Mesendoderm (in vitro differentiated cells): ENCODE data around the gene RAB6C.
"Not testable (repeated sequence)": the region's sequence is repeated elsewhere in the genome, so short reads cannot be mapped to it uniquely, and the experiment has no call there.

ENCODE experiments used
- DNase-seq: peaks from one replicate; pipeline ENCODE4 v3.0.0; 2013
- H2AK5ac ChIP-seq: 2 replicates; pipeline ENCODE4 v1.6.1; 2013; ENCODE audit warnings: low read length, inconsistent platforms
- H2BK120ac ChIP-seq: 2 replicates; pipeline ENCODE4 v1.6.1; 2013; ENCODE audit warnings: low read depth, mild to moderate bottlenecking, low read length, moderate library complexity, mixed read lengths
- H2BK15ac ChIP-seq: replicated peaks from 2 replicates; pipeline ENCODE4 v1.6.1; 2013; ENCODE audit warnings: low read depth, mild to moderate bottlenecking, moderate library complexity
- H2BK5ac ChIP-seq: 2 replicates; pipeline ENCODE4 v1.6.1; 2013; ENCODE audit warnings: low read length, inconsistent platforms
- H3K18ac ChIP-seq: 2 replicates; pipeline ENCODE4 v1.6.1; 2013; ENCODE audit warnings: mild to moderate bottlenecking, low read length, mixed read lengths
- H3K23ac ChIP-seq: one replicate; pipeline ENCODE4 v1.6.1; 2013; ENCODE audit warnings: low read length
- H3K27ac ChIP-seq: 2 replicates; pipeline ENCODE4 v1.5.1; 2013; ENCODE audit warnings: low read depth, mild to moderate bottlenecking, inconsistent platforms, low read length, moderate library complexity
- H3K27me3 ChIP-seq: 2 replicates; pipeline ENCODE4 v1.6.1; 2013; ENCODE audit warnings: low read length, control low read depth, mild to moderate bottlenecking, inconsistent platforms; ENCODE audit not compliant: insufficient read depth, poor library complexity
- H3K36me3 ChIP-seq: 2 replicates; pipeline ENCODE4 v1.6.1; 2013; ENCODE audit warnings: low read length, inconsistent platforms; ENCODE audit not compliant: control insufficient read depth, insufficient read depth
- H3K4ac ChIP-seq: one replicate; pipeline ENCODE4 v1.6.1; 2013; ENCODE audit warnings: low read depth, mild to moderate bottlenecking, low read length, moderate library complexity
- H3K4me1 ChIP-seq: 2 replicates; pipeline ENCODE4 v1.6.1; 2013; ENCODE audit warnings: low read depth, low read length, inconsistent platforms; ENCODE audit not compliant: control insufficient read depth
- H3K4me2 ChIP-seq: 2 replicates; pipeline ENCODE4 v1.6.1; 2013; ENCODE audit warnings: low read length
- H3K4me3 ChIP-seq: 2 replicates; pipeline ENCODE4 v1.5.1; 2013; ENCODE audit warnings: mild to moderate bottlenecking, low read length
- H3K56ac ChIP-seq: one replicate; pipeline ENCODE4 v1.6.1; 2013; ENCODE audit warnings: low read length
- H3K79me1 ChIP-seq: 2 replicates; pipeline ENCODE4 v1.6.1; 2013; ENCODE audit warnings: low read length, inconsistent platforms
- H3K79me2 ChIP-seq: 2 replicates; pipeline ENCODE4 v1.6.1; 2013; ENCODE audit warnings: mild to moderate bottlenecking, low read length; ENCODE audit not compliant: control insufficient read depth, insufficient read depth
- H3K9ac ChIP-seq: 2 replicates; pipeline ENCODE4 v1.6.1; 2013; ENCODE audit warnings: low read length, inconsistent platforms
- H4K5ac ChIP-seq: one replicate; pipeline ENCODE4 v1.6.1; 2013; ENCODE audit warnings: low read length
- H4K8ac ChIP-seq: one replicate; pipeline ENCODE4 v1.6.1; 2013; ENCODE audit warnings: low read depth, mild to moderate bottlenecking, control low read depth, low read length, moderate library complexity
- WGBS: extraction: QIAGEN DNeasy Blood & Tissue Kit; methylation state at CpG from one replicate; pipeline ENCODE4 v1.1.7; 2013; ENCODE audit warnings: low lambda C conversion rate, missing lambda C conversion rate; ENCODE audit not compliant: insufficient coverage; ENCODE audit errors: extremely low coverage; 5-methylcytosine and 5-hydroxymethylcytosine counted together

The RAB6C gene

DNA sequence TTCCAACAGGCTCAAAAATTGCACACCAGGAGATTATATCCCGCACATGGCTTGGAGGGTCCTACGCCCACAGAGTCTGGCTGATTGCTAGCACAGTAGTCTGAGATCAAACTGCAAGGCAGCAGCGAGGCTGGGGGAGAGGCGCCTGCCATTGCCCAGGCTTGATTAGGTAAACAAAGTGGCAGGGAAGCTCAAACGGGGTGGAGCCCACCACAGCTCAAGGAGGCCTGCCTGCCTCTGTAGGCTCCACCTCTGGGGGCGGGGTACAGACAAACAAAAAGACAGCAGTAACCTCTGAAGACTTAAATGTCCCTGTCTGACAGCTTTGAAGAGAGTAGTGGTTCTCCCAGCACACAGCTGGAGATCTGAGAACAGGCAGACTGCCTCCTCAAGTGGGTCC is 19.3 kb downstream of the RAB6C start:
- DNase-seq, H3K23ac ChIP-seq, H3K27me3 ChIP-seq, H2BK120ac ChIP-seq, H3K9ac ChIP-seq, H3K36me3 ChIP-seq, H2BK15ac ChIP-seq, H3K27ac ChIP-seq, H2AK5ac ChIP-seq, H3K4me1 ChIP-seq, H3K4ac ChIP-seq, H3K18ac ChIP-seq, H3K4me2 ChIP-seq, H3K4me3 ChIP-seq, H4K8ac ChIP-seq, H2BK5ac ChIP-seq, H3K79me1 ChIP-seq, H3K56ac ChIP-seq, H3K79me2 ChIP-seq, H4K5ac ChIP-seq: not testable (repeated sequence)
- no CpG with 5 or more reads among the region's 6 CpGs for WGBS

DNA sequence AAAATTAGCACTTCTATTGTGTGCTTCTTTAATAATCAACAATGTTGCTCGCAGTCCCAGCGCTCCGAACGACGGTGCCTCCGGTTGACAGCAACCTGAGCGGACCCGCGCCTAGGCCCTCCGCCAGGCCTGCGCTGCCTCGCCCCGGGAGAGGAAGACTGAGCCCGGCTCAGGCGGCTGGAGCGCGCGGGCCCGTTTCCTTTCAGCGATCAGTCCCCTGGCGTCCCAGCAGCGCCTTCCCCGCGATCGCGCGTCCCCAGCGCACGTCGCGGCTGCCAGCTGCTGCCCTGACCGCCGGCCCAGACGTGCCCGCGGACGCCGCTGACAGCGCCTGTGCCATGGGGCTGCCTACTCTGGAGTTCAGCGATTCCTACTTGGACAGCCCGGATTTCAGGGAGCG is 26.4 kb downstream of the RAB6C start:
- no CpG with 5 or more reads among the region's 42 CpGs for WGBS
- H2BK15ac ChIP-seq, H3K4ac ChIP-seq, H3K36me3 ChIP-seq, H3K4me3 ChIP-seq, H2BK5ac ChIP-seq, H3K9ac ChIP-seq, H3K79me1 ChIP-seq, H3K79me2 ChIP-seq, H3K27ac ChIP-seq, H3K56ac ChIP-seq, H3K23ac ChIP-seq, H4K8ac ChIP-seq, H4K5ac ChIP-seq, H3K4me1 ChIP-seq, H3K4me2 ChIP-seq, H2AK5ac ChIP-seq, H3K18ac ChIP-seq, H3K27me3 ChIP-seq, H2BK120ac ChIP-seq: not testable (repeated sequence)
- DNase-seq, result peak; percentile 31

DNA sequence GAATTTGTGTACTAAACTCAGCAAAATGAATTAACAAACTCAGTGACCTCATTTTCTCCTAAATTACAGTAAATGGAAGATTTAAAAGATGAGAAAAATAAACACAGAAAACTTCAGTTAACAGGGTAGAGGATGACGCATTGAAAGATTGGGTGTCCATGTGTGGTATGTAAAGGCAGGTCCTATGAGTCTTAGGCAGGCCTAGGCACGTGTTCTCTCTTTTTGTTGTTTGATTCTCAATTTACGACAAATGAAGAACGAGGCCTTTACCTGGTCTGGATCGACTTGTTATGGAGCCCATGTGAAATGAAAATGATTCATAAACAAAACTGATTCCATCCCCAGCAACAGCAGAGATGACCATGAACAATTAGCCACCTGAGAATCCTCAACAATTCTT is 37.2 kb downstream of the RAB6C start:
- not testable (repeated sequence) for H2BK15ac ChIP-seq, H3K36me3 ChIP-seq, H4K8ac ChIP-seq, H3K4me3 ChIP-seq, H3K4me2 ChIP-seq, H3K9ac ChIP-seq, H3K23ac ChIP-seq, H3K4ac ChIP-seq, H3K18ac ChIP-seq, H3K56ac ChIP-seq, H2BK5ac ChIP-seq, H4K5ac ChIP-seq, H3K27ac ChIP-seq, H2AK5ac ChIP-seq, H3K4me1 ChIP-seq, H2BK120ac ChIP-seq, DNase-seq, H3K27me3 ChIP-seq, H3K79me2 ChIP-seq, H3K79me1 ChIP-seq
- no CpG with 5 or more reads among the region's 5 CpGs for WGBS

DNA sequence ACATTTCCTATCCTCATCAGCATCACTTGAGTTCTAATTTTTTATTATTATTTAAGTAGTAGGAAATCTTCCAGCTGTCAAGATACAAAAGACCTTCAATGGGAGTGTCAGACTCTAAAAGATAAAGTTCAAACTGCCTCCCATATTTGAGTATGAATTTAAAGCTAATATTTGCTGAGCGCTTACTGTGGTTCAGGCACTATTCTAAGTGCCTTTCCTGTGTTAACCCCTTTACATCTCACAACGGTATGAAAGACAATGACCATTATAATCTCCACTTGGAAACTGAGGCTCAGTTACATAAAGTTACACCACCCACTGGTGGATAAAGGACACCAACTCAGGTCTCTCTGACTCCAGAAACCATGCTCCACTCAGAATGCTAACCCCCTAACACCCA is 39.9 kb downstream of the RAB6C start:
- no peak for DNase-seq
- no peak overlapping the region for H2BK120ac ChIP-seq
- no peaks in the 10 kb centered on the region for H3K36me3 ChIP-seq
- H3K4me2 ChIP-seq, result no peak overlapping the region
- no peaks in the 10 kb centered on the region for H3K79me2 ChIP-seq
- no peaks in the 10 kb centered on the region for H3K79me1 ChIP-seq
- no peak overlapping the region for H3K56ac ChIP-seq
- H2AK5ac ChIP-seq, result no peak overlapping the region
- no peak overlapping the region for H2BK15ac ChIP-seq
- no peak overlapping the region for H3K4ac ChIP-seq
- H3K27me3 ChIP-seq, result no peaks in the 10 kb centered on the region
- no peaks in the 10 kb centered on the region for H3K4me1 ChIP-seq
- no peak overlapping the region for H3K9ac ChIP-seq
- no peak overlapping the region for H2BK5ac ChIP-seq
- no peak overlapping the region for H3K23ac ChIP-seq
- no CpG with 5 or more reads among the region's 2 CpGs for WGBS
- H3K27ac ChIP-seq, result no peak overlapping the region
- H4K5ac ChIP-seq, result no peak overlapping the region
- no peak overlapping the region for H3K18ac ChIP-seq
- H4K8ac ChIP-seq, result no peak overlapping the region
- H3K4me3 ChIP-seq, result no peak overlapping the region

DNA sequence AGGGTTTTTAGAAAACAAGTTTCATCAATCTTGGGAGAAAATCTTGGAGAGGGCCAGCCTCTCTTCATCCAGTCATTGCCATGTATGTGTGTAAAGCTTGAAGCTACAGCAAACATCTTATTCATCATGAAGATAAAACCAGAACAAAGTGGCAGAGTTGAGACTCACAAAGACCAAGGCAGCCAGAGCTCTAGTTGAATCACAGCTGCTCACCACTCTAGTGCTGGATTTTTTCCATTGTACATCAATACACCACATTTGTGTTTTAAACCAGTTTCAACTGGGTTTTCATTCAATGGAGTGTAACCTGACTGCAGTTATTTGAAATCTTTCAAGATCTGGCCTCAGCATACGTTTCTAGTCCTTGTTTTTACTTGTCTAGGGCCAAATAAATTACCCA is 40.6 kb downstream of the RAB6C start:
- H4K5ac ChIP-seq, H3K27me3 ChIP-seq: not testable (repeated sequence)
- no CpG with 5 or more reads among the region's 1 CpG for WGBS

DNA sequence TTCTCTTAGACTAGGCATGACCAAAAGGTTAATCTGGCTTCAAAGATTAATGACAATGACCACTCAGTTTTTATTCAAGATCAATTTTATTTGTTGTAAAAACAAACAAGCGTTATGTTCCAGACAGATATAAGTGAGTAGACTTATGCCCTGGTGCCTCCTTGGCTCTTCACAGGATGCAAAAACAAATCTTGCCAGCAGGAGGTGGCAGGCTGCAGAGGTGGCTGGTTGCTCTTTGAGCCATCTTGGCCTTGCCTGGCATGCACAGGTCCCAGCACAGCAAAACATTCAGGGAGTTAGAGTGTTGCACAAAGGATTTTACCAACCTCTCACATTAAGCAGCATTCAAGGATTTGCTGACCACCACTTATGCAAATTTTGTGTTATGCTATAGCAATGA is 46.5 kb downstream of the RAB6C start:
- H2BK15ac ChIP-seq, H4K5ac ChIP-seq, H4K8ac ChIP-seq, H3K4me1 ChIP-seq, H3K18ac ChIP-seq, H3K27ac ChIP-seq, H3K23ac ChIP-seq, H2BK5ac ChIP-seq, H3K79me1 ChIP-seq, H2BK120ac ChIP-seq, H3K9ac ChIP-seq, H3K4ac ChIP-seq, H3K4me3 ChIP-seq, H3K27me3 ChIP-seq, H3K4me2 ChIP-seq, H2AK5ac ChIP-seq, H3K79me2 ChIP-seq, H3K56ac ChIP-seq, H3K36me3 ChIP-seq: not testable (repeated sequence)
- peak; percentile 25 for DNase-seq
- WGBS, result no CpG with 5 or more reads among the region's 1 CpG

More for the DNA sequence above, 40.6 kb downstream of the RAB6C start:
- not testable (repeated sequence) for H3K79me1 ChIP-seq, H3K27ac ChIP-seq, H3K4me3 ChIP-seq, H2BK5ac ChIP-seq, H2AK5ac ChIP-seq, DNase-seq, H3K23ac ChIP-seq, H3K9ac ChIP-seq, H4K8ac ChIP-seq, H3K18ac ChIP-seq, H3K4me1 ChIP-seq, H3K36me3 ChIP-seq, H3K4ac ChIP-seq, H3K4me2 ChIP-seq, H3K79me2 ChIP-seq, H3K56ac ChIP-seq, H2BK15ac ChIP-seq, H2BK120ac ChIP-seq
